ENCODE measurements around the gene CHST7.

DNA sequence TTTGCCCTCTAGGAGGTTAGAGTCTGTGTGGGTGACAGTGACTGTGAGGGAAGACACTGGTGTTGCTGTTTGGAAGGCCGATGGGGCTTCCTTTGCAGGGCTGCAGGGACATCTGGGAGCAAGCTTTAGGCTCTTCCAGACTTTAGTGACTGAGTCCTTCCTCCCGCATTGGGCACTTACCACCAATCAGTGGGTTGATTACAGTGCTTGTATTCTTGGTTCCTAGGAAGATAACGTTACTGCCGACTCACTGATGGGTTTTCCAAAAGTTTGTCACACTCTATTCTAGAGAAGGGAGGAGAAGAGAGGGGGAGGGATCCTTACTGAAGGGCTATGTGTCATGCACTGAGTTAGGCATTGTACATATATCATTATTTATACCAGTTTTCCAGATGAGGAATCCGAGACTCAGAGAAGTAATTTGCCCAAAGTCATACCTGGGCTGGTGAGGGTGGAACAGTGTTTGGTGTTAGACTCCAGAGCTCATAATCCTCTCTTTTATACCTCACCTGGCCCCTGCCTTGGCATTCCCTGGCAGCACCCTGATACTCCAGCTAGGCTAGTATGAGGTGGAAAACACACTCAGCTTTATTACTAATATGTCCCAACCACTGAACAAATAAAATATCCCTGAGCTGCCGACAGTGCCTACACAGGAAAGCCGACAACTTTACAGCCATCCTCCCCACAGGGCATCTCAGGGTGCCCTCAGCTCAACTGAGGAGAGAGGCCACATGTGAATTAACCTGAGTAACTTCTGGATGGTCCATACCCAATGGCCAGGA is 3.8 kb downstream of the CHST7 start:
- TF ChIP-seq, protein P1, sequence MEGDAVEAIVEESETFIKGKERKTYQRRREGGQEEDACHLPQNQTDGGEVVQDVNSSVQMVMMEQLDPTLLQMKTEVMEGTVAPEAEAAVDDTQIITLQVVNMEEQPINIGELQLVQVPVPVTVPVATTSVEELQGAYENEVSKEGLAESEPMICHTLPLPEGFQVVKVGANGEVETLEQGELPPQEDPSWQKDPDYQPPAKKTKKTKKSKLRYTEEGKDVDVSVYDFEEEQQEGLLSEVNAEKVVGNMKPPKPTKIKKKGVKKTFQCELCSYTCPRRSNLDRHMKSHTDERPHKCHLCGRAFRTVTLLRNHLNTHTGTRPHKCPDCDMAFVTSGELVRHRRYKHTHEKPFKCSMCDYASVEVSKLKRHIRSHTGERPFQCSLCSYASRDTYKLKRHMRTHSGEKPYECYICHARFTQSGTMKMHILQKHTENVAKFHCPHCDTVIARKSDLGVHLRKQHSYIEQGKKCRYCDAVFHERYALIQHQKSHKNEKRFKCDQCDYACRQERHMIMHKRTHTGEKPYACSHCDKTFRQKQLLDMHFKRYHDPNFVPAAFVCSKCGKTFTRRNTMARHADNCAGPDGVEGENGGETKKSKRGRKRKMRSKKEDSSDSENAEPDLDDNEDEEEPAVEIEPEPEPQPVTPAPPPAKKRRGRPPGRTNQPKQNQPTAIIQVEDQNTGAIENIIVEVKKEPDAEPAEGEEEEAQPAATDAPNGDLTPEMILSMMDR (IDR thresholded peaks at IDR 0.05), result no peak
- no peak for TF ChIP-seq POLR2A (IDR thresholded peaks at IDR 0.05)

Measured in uterus (tissue), 2 donors.